Activated naive CD4-positive, alpha-beta T cell treated with anti-CD3 and anti-CD28 coated beads, Interleukin-2, amount 50 U/mL, for 72 hours (primary cell): ENCODE results near the gene OSMR. TPM values are rescaled to one million over a fixed set of nuclear protein-coding genes. Genes with fewer than 3 reads are reported as not detected.

Experiments used
- ATAC-seq, 2 donors: fragments of 150-1000 bp; cut with Tn5 transposase; 2 replicates each; pipeline ENCODE4 v1.10.0; 2021; ENCODE audit warnings: mild to moderate bottlenecking in 2 of 2, moderate library complexity in 2 of 2
- DNase-seq, 2 donors: peaks; one replicate each; pipeline ENCODE4 v3.0.0; 2021 to 2022; ENCODE audit warnings: low spot score in 2 of 2
- H3K27ac Mint-ChIP-seq, 2 donors: one replicate each; pipeline ENCODE4 v1.8.0; 2022; ENCODE audit warnings: mild to moderate bottlenecking in 2 of 2, mixed read lengths in 2 of 2
- H3K36me3 Mint-ChIP-seq, 2 donors: one replicate each; pipeline ENCODE4 v1.8.0; 2022; ENCODE audit warnings: mixed read lengths in 2 of 2
- H3K9me3 Mint-ChIP-seq, 2 donors: one replicate each; pipeline ENCODE4 v1.8.0; 2022; ENCODE audit warnings: mixed read lengths in 2 of 2
- total RNA-seq, 2 donors: library from RNA; stranded (reverse); gene quantifications; one replicate each; pipeline ENCODE4 v1.2.3, GENCODE V29; 2022

Gene OSMR
- total RNA-seq, 2 donors from 2014 or later: 0.39 TPM; not detected in 1

- Mint-ChIP-seq H3K27ac (no peak overlapping the region), H3K36me3 (peaks cover 0 to 2% of the 10 kb centered on the region in 2 donors), H3K9me3 (peaks cover 0 to 4% of the 10 kb centered on the region in 2 donors)
- DNase-seq: no peak
- no peak for ATAC-seq
Observed at GRCh38 chr5:38888041-38888440, 42.2 kb downstream of the OSMR start.

GRCh38 chr5:38889424-38889823 lies 43.6 kb downstream of the OSMR start:
- Mint-ChIP-seq H3K9me3 (peaks cover 0 to 7% of the 10 kb centered on the region in 2 donors), H3K27ac (no peak overlapping the region), H3K36me3 (peaks cover 0 to 4% of the 10 kb centered on the region in 2 donors)
- DNase-seq (no peak), ATAC-seq (no peak)

- Mint-ChIP-seq H3K27ac (no peak overlapping the region), H3K9me3 (peaks cover 6 to 7% of the 10 kb centered on the region in 2 donors), H3K36me3 (peaks cover 0 to 4% of the 10 kb centered on the region in 2 donors)
- ATAC-seq: no peak
- no peak for DNase-seq
Observed at GRCh38 chr5:38891563-38891962, 45.8 kb downstream of the OSMR start.

GRCh38 chr5:38892363-38892762 lies 46.6 kb downstream of the OSMR start:
- ATAC-seq (peak in 1 of 2 donors; percentile 54), DNase-seq (no peak)
- Mint-ChIP-seq H3K36me3 (peaks cover 0 to 4% of the 10 kb centered on the region in 2 donors), H3K9me3 (peaks cover 7 to 12% of the 10 kb centered on the region in 2 donors), H3K27ac (no peak overlapping the region)

- ATAC-seq (no peak), DNase-seq (no peak)
- Mint-ChIP-seq H3K36me3 (peaks cover 0 to 4% of the 10 kb centered on the region in 2 donors), H3K27ac (no peak overlapping the region), H3K9me3 (peaks cover 7 to 12% of the 10 kb centered on the region in 2 donors)
Observed at GRCh38 chr5:38896760-38897159, 50.9 kb downstream of the OSMR start.

- Mint-ChIP-seq H3K27ac (no peak overlapping the region), H3K9me3 (peaks cover 3 to 12% of the 10 kb centered on the region in 2 donors), H3K36me3 (no peaks in the 10 kb centered on the region)
- DNase-seq: no peak
- ATAC-seq: no peak
Observed at GRCh38 chr5:38899936-38900335, 54.1 kb downstream of the OSMR start.

- no peak for ATAC-seq
- H3K9me3 Mint-ChIP-seq: peaks cover 8 to 13% of the 10 kb centered on the region in 2 donors
- H3K27ac Mint-ChIP-seq: no peak overlapping the region
- DNase-seq: no peak
- H3K36me3 Mint-ChIP-seq: peaks cover 0 to 16% of the 10 kb centered on the region in 2 donors
Observed at GRCh38 chr5:38905516-38905915, 59.7 kb downstream of the OSMR start.

GRCh38 chr5:38906503-38906902 lies 60.7 kb downstream of the OSMR start:
- DNase-seq (no peak), ATAC-seq (no peak)
- Mint-ChIP-seq H3K36me3 (peaks cover 0 to 16% of the 10 kb centered on the region in 2 donors), H3K9me3 (peaks cover 8 to 13% of the 10 kb centered on the region in 2 donors), H3K27ac (no peak overlapping the region)

- ATAC-seq (no peak), DNase-seq (no peak)
- H3K9me3 Mint-ChIP-seq: peaks cover 8 to 10% of the 10 kb centered on the region in 2 donors
- no peak overlapping the region for H3K27ac Mint-ChIP-seq
- H3K36me3 Mint-ChIP-seq: peaks cover 0 to 16% of the 10 kb centered on the region in 2 donors
Observed at GRCh38 chr5:38911933-38912332, 66.1 kb downstream of the OSMR start.

GRCh38 chr5:38913714-38914113 lies 67.9 kb downstream of the OSMR start:
- Mint-ChIP-seq H3K27ac (no peak overlapping the region), H3K9me3 (peaks cover 6 to 8% of the 10 kb centered on the region in 2 donors), H3K36me3 (peaks cover 0 to 8% of the 10 kb centered on the region in 2 donors)
- DNase-seq (no peak), ATAC-seq (no peak)

- no peak for ATAC-seq
- Mint-ChIP-seq H3K9me3 (no peaks in the 10 kb centered on the region), H3K27ac (no peak overlapping the region), H3K36me3 (no peaks in the 10 kb centered on the region)
- no peak for DNase-seq
Observed at GRCh38 chr5:38916802-38917201, 71.0 kb downstream of the OSMR start.

GRCh38 chr5:38921174-38921573 lies 75.4 kb downstream of the OSMR start:
- Mint-ChIP-seq H3K9me3 (no peaks in the 10 kb centered on the region), H3K36me3 (no peaks in the 10 kb centered on the region), H3K27ac (no peak overlapping the region)
- DNase-seq (no peak), ATAC-seq (no peak)

- DNase-seq (peak in 1 of 2 donors; percentile 38), ATAC-seq (peak; percentile 61 to 84)
- no peaks in the 10 kb centered on the region for H3K9me3 Mint-ChIP-seq
- H3K36me3 Mint-ChIP-seq: no peaks in the 10 kb centered on the region
- no peak overlapping the region for H3K27ac Mint-ChIP-seq
Observed at GRCh38 chr5:38922199-38922598, 76.4 kb downstream of the OSMR start.

- no peaks in the 10 kb centered on the region for H3K9me3 Mint-ChIP-seq
- H3K36me3 Mint-ChIP-seq: no peaks in the 10 kb centered on the region
- no peak for ATAC-seq
- no peak overlapping the region for H3K27ac Mint-ChIP-seq
- no peak for DNase-seq
Observed at GRCh38 chr5:38923661-38924451, 78.0 kb downstream of the OSMR start.

- ATAC-seq: no peak
- H3K9me3 Mint-ChIP-seq: no peaks in the 10 kb centered on the region
Observed at GRCh38 chr5:38925154-38925925, 79.5 kb downstream of the OSMR start.

GRCh38 chr5:38926121-38926520 lies 80.3 kb downstream of the OSMR start:
- no peak for ATAC-seq
- no peak overlapping the region for H3K27ac Mint-ChIP-seq

More at GRCh38 chr5:38925154-38925925, 79.5 kb downstream of the OSMR start:
- H3K27ac Mint-ChIP-seq: no peak overlapping the region
- no peak for DNase-seq
- no peaks in the 10 kb centered on the region for H3K36me3 Mint-ChIP-seq

GRCh38 chr5:38927470-38927869 lies 81.7 kb downstream of the OSMR start:
- DNase-seq (no peak), ATAC-seq (no peak)
- no peak overlapping the region for H3K27ac Mint-ChIP-seq
- H3K36me3 Mint-ChIP-seq: no peaks in the 10 kb centered on the region
- no peaks in the 10 kb centered on the region for H3K9me3 Mint-ChIP-seq

More at GRCh38 chr5:38926121-38926520, 80.3 kb downstream of the OSMR start:
- no peaks in the 10 kb centered on the region for H3K36me3 Mint-ChIP-seq
- DNase-seq: no peak
- H3K9me3 Mint-ChIP-seq: no peaks in the 10 kb centered on the region
